HepG2 (cell line): ENCODE data around the gene LRRC10B. TPM values are rescaled to one million over a fixed set of nuclear protein-coding genes. Genes with fewer than 3 reads are reported as not detected.
A peak's percentile ranks its signal among the peaks of the same experiment; 100 is the strongest.

Source experiments
- ATAC-seq: fragments of 200-7000 bp; cut with Tn5 transposase; 3 replicates; pipeline ENCODE4 v1.9.1; 2020; ENCODE audit warnings: mild to moderate bottlenecking, moderate library complexity
- BruUV-seq: library from RNA; stranded (reverse); fragments of 400-500 nt; replicated peaks from 2 replicates; lab custom pipeline; 2021; lab: Mats Ljungman, UMichigan
- CTCF ChIA-PET: fragments of 300-600 bp; formaldehyde crosslinking; extraction: SDS; loops from one replicate; lab custom pipeline; 2021; ENCODE audit warnings: low total read pairs, inconsistent platforms, low intra/inter-chr PET ratio; lab: Yijun Ruan, JAX
- POLR2A ChIA-PET: fragments of 350-600 bp; sonication (Branson Sonifier 250); formaldehyde crosslinking; loops from one replicate; lab custom pipeline; 2020; ENCODE audit warnings: antibody characterized with exemption, inconsistent platforms; lab: Yijun Ruan, JAX
- DNase-seq: peaks from one replicate; pipeline ENCODE4 v3.0.0-alpha.2; 2015; ENCODE audit warnings: low spot score
- FAIRE-seq: peaks from 3 replicates; lab custom pipeline; 2011; peaks lifted over from hg19 to GRCh38; lab: Jason Lieb, UNC
- H2AFZ ChIP-seq: one replicate; pipeline ENCODE4 v1.6.1; 2011; ENCODE audit warnings: low read length, inconsistent platforms
- H3K27ac ChIP-seq: fragments of 300-600 bp; 3 replicates; pipeline ENCODE4 v1.8.0; 2011; ENCODE audit warnings: mixed run types, mild to moderate bottlenecking, mixed read lengths, low read length, inconsistent platforms; ENCODE audit not compliant: insufficient read depth; ENCODE audit errors: extremely low read length
- H3K27me3 ChIP-seq, 2 experiments: fragments of 200-600 bp in 1 of 2; 2 replicates in 1 of 2; 3 replicates in 1 of 2; pipeline versions ENCODE4 v1.6.0 to v1.8.0; 2011; ENCODE audit warnings: low read length in 2 of 2, mild to moderate bottlenecking in 2 of 2, moderate library complexity in 2 of 2, inconsistent platforms in 1 of 2; ENCODE audit not compliant: insufficient read depth in 2 of 2, control insufficient read depth in 1 of 2
- H3K36me3 ChIP-seq, 2 experiments: fragments of 200-600 bp in 1 of 2; replicated peaks in 1 of 2; 2 replicates in 1 of 2; 3 replicates in 1 of 2; pipeline versions ENCODE4 v1.5.1 to v1.8.0; 2011; ENCODE audit warnings: low read length in 2 of 2, inconsistent platforms in 1 of 2; ENCODE audit not compliant: insufficient read depth in 2 of 2, control insufficient read depth in 1 of 2
- H3K4me1 ChIP-seq: 2 replicates; pipeline ENCODE4 v1.5.1; 2012; ENCODE audit warnings: low read length, inconsistent platforms; ENCODE audit not compliant: insufficient read depth
- H3K4me2 ChIP-seq: 2 replicates; pipeline ENCODE4 v1.6.0; 2011; ENCODE audit warnings: low read depth, low read length, inconsistent platforms
- H3K4me3 ChIP-seq, 3 experiments: fragments of 200-600 bp in 1 of 3; sonication (generic), shearing (Covaris generic) in 1 of 3; replicated peaks in 1 of 3; 2 replicates each; pipeline ENCODE4 v1.5.1; 2011 to 2016; ENCODE audit warnings: low read length in 3 of 3, inconsistent platforms in 2 of 3, low read depth in 2 of 3, mild to moderate bottlenecking in 2 of 3, control low read depth in 1 of 3, mixed read lengths in 1 of 3; ENCODE audit not compliant: insufficient read depth in 1 of 3
- H3K79me2 ChIP-seq: one replicate; pipeline ENCODE4 v1.6.1; 2011; ENCODE audit warnings: low read length, inconsistent platforms; ENCODE audit not compliant: insufficient read depth
- H3K9ac ChIP-seq: 2 replicates; pipeline ENCODE4 v1.6.0; 2011; ENCODE audit warnings: mild to moderate bottlenecking, low read depth, low read length, inconsistent platforms; ENCODE audit not compliant: insufficient read depth
- H3K9me3 ChIP-seq: 2 replicates; pipeline ENCODE4 v1.5.1; 2012; ENCODE audit warnings: mild to moderate bottlenecking, low read length
- H4K20me1 ChIP-seq: 2 replicates; pipeline ENCODE4 v1.6.0; 2011; ENCODE audit warnings: inconsistent platforms, mild to moderate bottlenecking, low read length, moderate library complexity; ENCODE audit not compliant: insufficient read depth
- CEBPG ChIP-seq: IDR thresholded peaks from 2 replicates; pipeline ENCODE4 v1.6.1; 2016
- CREB1 ChIP-seq, 2 experiments: fragments of 450-650 bp in 1 of 2; IDR thresholded peaks; 2 replicates each; pipeline ENCODE4 v1.6.1; 2016 to 2017; ENCODE audit warnings: control low read depth in 1 of 2, mild to moderate bottlenecking in 1 of 2, missing compliant biosample characterization in 1 of 2, missing genetic modification characterization in 1 of 2
- JUNB ChIP-seq: sonication (generic); formaldehyde crosslinking; IDR thresholded peaks from 2 replicates; pipeline ENCODE4 v1.8.0; 2022; ENCODE audit warnings: missing genetic modification reagents, mild to moderate bottlenecking, borderline replicate concordance
- NFATC3 ChIP-seq: sonication (generic); formaldehyde crosslinking; IDR thresholded peaks from 2 replicates; pipeline ENCODE4 v1.5.1; 2020; ENCODE audit warnings: mild to moderate bottlenecking, missing genetic modification reagents
- NFIC ChIP-seq: IDR thresholded peaks from 2 replicates; pipeline ENCODE4 v1.6.1; 2012; ENCODE audit warnings: mild to moderate bottlenecking, low read length, inconsistent platforms
- ZNF616 ChIP-seq: sonication (generic); formaldehyde crosslinking; IDR thresholded peaks from 2 replicates; pipeline ENCODE4 v1.5.0; 2020; ENCODE audit warnings: low read depth, mild to moderate bottlenecking, missing genetic modification reagents
- WGBS: methylation state at CpG from one replicate; pipeline ENCODE4 v1.1.6; 2017; ENCODE audit warnings: low lambda C conversion rate; 5-methylcytosine and 5-hydroxymethylcytosine counted together
- in situ Hi-C: cut with HindIII; loops from 2 replicates; pipeline ENCODE4 v1.10.0; 2017; ENCODE audit warnings: low pct_unique_long_range_greater_than_20kb; ENCODE audit not compliant: extremely low pct_ligation_motif_present
- intact Hi-C: fragments of 100-400 bp; cut with micrococcal nuclease; formaldehyde crosslinking; loops from one replicate; pipeline ENCODE4 v1.10.0; 2022; ENCODE audit not compliant: unreplicated experiment
- polyA plus RNA-seq, 8 experiments: library from polyadenylated mRNA; depleted of rRNA in 3 of 8; stranded (reverse) in 7 of 8; unstranded in 1 of 8; fragments of >200 nt; fragmentation: Illumina TruSeq in 4 of 8; extraction: Trizol in 4 of 8; gene quantifications; 2 replicates each; pipeline versions ENCODE4 v1.2.1 to v1.2.3, GENCODE V29; 2011 to 2016; ENCODE audit warnings: low read depth in 4 of 8, missing spikeins in 1 of 8, mixed read lengths in 1 of 8; ENCODE audit not compliant: insufficient read depth in 1 of 8
- total RNA-seq, 5 experiments: library from RNA; depleted of rRNA; stranded (reverse); fragments of >200 nt; fragmentation: Illumina TruSeq; extraction: Trizol; gene quantifications; 2 replicates each; pipeline ENCODE4 v1.2.3, GENCODE V29; 2016; ENCODE audit warnings: low read depth in 1 of 5

Gene LRRC10B
- total and polyA plus RNA-seq, 2 of the 13 experiments (the other 11 are each of a cell fraction or from before 2014, with no cell fraction given), result not detected

DNA sequence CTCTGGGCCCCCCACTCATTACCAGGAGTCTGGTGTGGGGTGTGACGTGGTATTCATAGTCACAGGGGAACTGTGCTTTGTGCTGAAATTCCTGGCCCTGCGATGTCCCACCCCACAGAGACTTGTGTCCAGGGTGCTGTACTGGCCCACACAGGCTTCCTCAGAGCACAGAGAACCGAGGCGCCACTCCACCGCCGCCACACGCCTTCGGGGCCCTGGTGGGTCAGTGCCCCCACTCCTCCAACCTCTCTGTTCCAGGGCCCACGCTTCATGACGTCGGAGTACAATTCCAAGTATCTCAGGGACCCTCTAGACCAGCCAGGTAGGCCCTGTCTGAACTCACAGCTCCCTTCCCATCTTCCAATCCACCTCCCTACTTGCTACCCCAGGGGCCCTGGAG is 23.5 kb upstream of the LRRC10B start:
- DNase-seq (no peak), ATAC-seq (no peak), FAIRE-seq (no peak)
- intact Hi-C loops (no loop called here), in situ Hi-C loops (no loop called here)
- Histone ChIP-seq H3K9me3 (no peaks in the 10 kb centered on the region), H3K79me2 (no peaks in the 10 kb centered on the region), H3K4me3 (no peak overlapping the region), H3K9ac (no peak overlapping the region), H3K4me1 (peaks cover 59% of the 10 kb centered on the region), H4K20me1 (no peaks in the 10 kb centered on the region), H3K4me2 (no peak overlapping the region), H3K27ac (no peak overlapping the region), H3K27me3 (peaks cover 2 to 48% of the 10 kb centered on the region in 2 experiments), H2AFZ (no peak overlapping the region), H3K36me3 (no peaks in the 10 kb centered on the region)
- POLR2A ChIA-PET, result no interaction called here
- 44% methylated on average over 2 of the region's 11 CpGs for WGBS
- no TSS peak for BruUV-seq
- TF ChIP-seq NFIC, result no peak
- TF ChIP-seq CREB1 (IDR thresholded peaks at IDR 0.05), result peak; percentile 25; the same call in 1 of the 2 replicates
- TF ChIP-seq CREB1 (CRISPR knock-in tag; IDR thresholded peaks at IDR 0.05), result no peak
- CTCF ChIA-PET, result no interaction called here

GRCh38 chr11:61486011-61486620 is 22.4 kb upstream of the LRRC10B start:
- H3K79me2 ChIP-seq, result no peaks in the 10 kb centered on the region
- FAIRE-seq (no peak), ATAC-seq (no peak)
- no peaks in the 10 kb centered on the region for H4K20me1 ChIP-seq
- in situ Hi-C loops, result no loop called here
- POLR2A ChIA-PET, result no interaction called here
- 16% methylated on average over 4 of the region's 6 CpGs for WGBS
- TF ChIP-seq JUNB (CRISPR knock-in tag), result no peak
- no peak for TF ChIP-seq NFATC3 (CRISPR knock-in tag)
- no peak for TF ChIP-seq ZNF616 (CRISPR knock-in tag)
- no peak for TF ChIP-seq CEBPG
- TF ChIP-seq, all 625 proteins: peak for 0
- Histone ChIP-seq H3K9me3 (no peaks in the 10 kb centered on the region), H2AFZ (no peak overlapping the region), H3K9ac (no peak overlapping the region), H3K27ac (no peak overlapping the region), H3K4me3 (no peak overlapping the region), H3K4me2 (no peak overlapping the region), H3K36me3 (no peaks in the 10 kb centered on the region), H3K4me1 (peaks cover 67% of the 10 kb centered on the region), H3K27me3 (peaks cover 2 to 39% of the 10 kb centered on the region in 2 experiments)
- BruUV-seq, result no TSS peak
- intact Hi-C loops, result no loop called here
- CTCF ChIA-PET, result no interaction called here
- DNase-seq, result no peak
